Measurements from ENCODE around the gene UCK2. TPM values are rescaled to one million over a fixed set of nuclear protein-coding genes. Genes with fewer than 3 reads are reported as not detected.

Gene UCK2
- total and polyA plus RNA-seq, 5 donors, result 6.9 to 11.3 (median 9.6) TPM

GRCh38 chr1:165855010-165855838, 27.8 kb downstream of the UCK2 start:
- Histone ChIP-seq H3K27me3 (ENCODE audit: control insufficient read depth, insufficient read depth) (no peaks in the 10 kb centered on the region), H3K4me1 (ENCODE audit: control insufficient read depth, insufficient read depth, low read length) (peaks cover 10% of the 10 kb centered on the region), H3K9me3 (ENCODE audit: control insufficient read depth, low read length) (no peaks in the 10 kb centered on the region), H3K27ac (ENCODE audit: low read length) (no peak overlapping the region), H3K4me3 (ENCODE audit: low read length) (no peak overlapping the region)
- ATAC-seq (no peak), DNase-seq (no peak)
- intact Hi-C loops (cut with DNase I), result no loop called here
- WGBS, result 82% methylated on average over 9 of the region's 9 CpGs

- Histone ChIP-seq H3K27ac (ENCODE audit: low read length) (no peak overlapping the region), H3K4me3 (ENCODE audit: low read length) (no peak overlapping the region), H3K9me3 (ENCODE audit: control insufficient read depth, low read length) (no peaks in the 10 kb centered on the region), H3K4me1 (ENCODE audit: control insufficient read depth, insufficient read depth, low read length) (peaks cover 10% of the 10 kb centered on the region), H3K27me3 (ENCODE audit: control insufficient read depth, insufficient read depth) (no peaks in the 10 kb centered on the region)
- intact Hi-C loops (cut with DNase I), result no loop called here
- DNase-seq (no peak), ATAC-seq (no peak)
- WGBS, result 88% methylated on average over 3 of the region's 3 CpGs
Observed at GRCh38 chr1:165856021-165856420, 28.6 kb downstream of the UCK2 start.

- whole genome bisulfite sequencing, result 55% methylated on average over 3 of the region's 3 CpGs
- Histone ChIP-seq H3K27ac (ENCODE audit: low read length) (no peak overlapping the region), H3K4me3 (ENCODE audit: low read length) (no peak overlapping the region), H3K9me3 (ENCODE audit: control insufficient read depth, low read length) (no peaks in the 10 kb centered on the region), H3K27me3 (ENCODE audit: control insufficient read depth, insufficient read depth) (no peaks in the 10 kb centered on the region), H3K4me1 (ENCODE audit: control insufficient read depth, insufficient read depth, low read length) (peaks cover 10% of the 10 kb centered on the region)
- DNase-seq (no peak), ATAC-seq (peak in 1 of 2 donors; percentile 26)
- intact Hi-C loops (cut with DNase I), result no loop called here
Observed at GRCh38 chr1:165856606-165857005, 29.2 kb downstream of the UCK2 start.

GRCh38 chr1:165857046-165857801, 29.8 kb downstream of the UCK2 start:
- H3K4me1 ChIP-seq (ENCODE audit: control insufficient read depth, insufficient read depth, low read length), result peaks cover 10% of the 10 kb centered on the region

GRCh38 chr1:165858364-165858823, 31.0 kb downstream of the UCK2 start:
- intact Hi-C loops (cut with DNase I), result no loop called here
- no peak overlapping the region for H3K27ac ChIP-seq (ENCODE audit: low read length)
- no peaks in the 10 kb centered on the region for H3K9me3 ChIP-seq (ENCODE audit: control insufficient read depth, low read length)
- no peak for DNase-seq
- peak in 1 of 2 donors; percentile 18 for ATAC-seq
- peaks cover 10% of the 10 kb centered on the region for H3K4me1 ChIP-seq (ENCODE audit: control insufficient read depth, insufficient read depth, low read length)
- H3K27me3 ChIP-seq (ENCODE audit: control insufficient read depth, insufficient read depth), result no peaks in the 10 kb centered on the region
- H3K4me3 ChIP-seq (ENCODE audit: low read length), result no peak overlapping the region
- WGBS, result 59% methylated on average over 3 of the region's 3 CpGs

More at GRCh38 chr1:165857046-165857801, 29.8 kb downstream of the UCK2 start:
- WGBS, result 87% methylated on average over 8 of the region's 8 CpGs
- no peaks in the 10 kb centered on the region for H3K9me3 ChIP-seq (ENCODE audit: control insufficient read depth, low read length)
- H3K27ac ChIP-seq (ENCODE audit: low read length), result no peak overlapping the region
- no peak overlapping the region for H3K4me3 ChIP-seq (ENCODE audit: low read length)
- DNase-seq (no peak), ATAC-seq (peak; percentile 43 to 54)
- H3K27me3 ChIP-seq (ENCODE audit: control insufficient read depth, insufficient read depth), result no peaks in the 10 kb centered on the region
- intact Hi-C loops (cut with DNase I), result no loop called here

GRCh38 chr1:165858967-165859845, 31.8 kb downstream of the UCK2 start:
- Histone ChIP-seq H3K9me3 (ENCODE audit: control insufficient read depth, low read length) (no peaks in the 10 kb centered on the region), H3K4me3 (ENCODE audit: low read length) (no peak overlapping the region), H3K27ac (ENCODE audit: low read length) (no peak overlapping the region), H3K27me3 (ENCODE audit: control insufficient read depth, insufficient read depth) (no peaks in the 10 kb centered on the region), H3K4me1 (ENCODE audit: control insufficient read depth, insufficient read depth, low read length) (peaks cover 8% of the 10 kb centered on the region)
- intact Hi-C loops (cut with DNase I), result no loop called here
- 80% methylated on average over 10 of the region's 10 CpGs for WGBS
- no peak for ATAC-seq
- DNase-seq, result no peak

GRCh38 chr1:165860065-165860464, 32.7 kb downstream of the UCK2 start:
- DNase-seq, result no peak
- intact Hi-C loops (cut with DNase I), result no loop called here
- no peak for ATAC-seq
- H3K9me3 ChIP-seq (ENCODE audit: control insufficient read depth, low read length), result no peaks in the 10 kb centered on the region
- H3K27ac ChIP-seq (ENCODE audit: low read length), result no peak overlapping the region
- WGBS, result 99% methylated on average over 2 of the region's 2 CpGs
- peaks cover 7% of the 10 kb centered on the region for H3K4me1 ChIP-seq (ENCODE audit: control insufficient read depth, insufficient read depth, low read length)
- H3K4me3 ChIP-seq (ENCODE audit: low read length), result no peak overlapping the region
- H3K27me3 ChIP-seq (ENCODE audit: control insufficient read depth, insufficient read depth), result no peaks in the 10 kb centered on the region

GRCh38 chr1:165861911-165862310, 34.5 kb downstream of the UCK2 start:
- intact Hi-C loops (cut with DNase I), result no loop called here
- WGBS, result 78% methylated on average over 5 of the region's 5 CpGs
- ATAC-seq, result no peak
- no peak for DNase-seq
- Histone ChIP-seq H3K4me1 (ENCODE audit: control insufficient read depth, insufficient read depth, low read length) (peaks cover 7% of the 10 kb centered on the region), H3K27me3 (ENCODE audit: control insufficient read depth, insufficient read depth) (no peaks in the 10 kb centered on the region), H3K27ac (ENCODE audit: low read length) (no peak overlapping the region), H3K4me3 (ENCODE audit: low read length) (no peak overlapping the region), H3K9me3 (ENCODE audit: control insufficient read depth, low read length) (no peaks in the 10 kb centered on the region)

- DNase-seq (no peak), ATAC-seq (no peak)
- Histone ChIP-seq H3K9me3 (ENCODE audit: control insufficient read depth, low read length) (no peaks in the 10 kb centered on the region), H3K4me3 (ENCODE audit: low read length) (no peak overlapping the region), H3K4me1 (ENCODE audit: control insufficient read depth, insufficient read depth, low read length) (peaks cover 7% of the 10 kb centered on the region), H3K27me3 (ENCODE audit: control insufficient read depth, insufficient read depth) (no peaks in the 10 kb centered on the region), H3K27ac (ENCODE audit: low read length) (no peak overlapping the region)
- intact Hi-C loops (cut with DNase I), result no loop called here
- WGBS, result 57% methylated on average over 5 of the region's 5 CpGs
Observed at GRCh38 chr1:165862448-165862847, 35.0 kb downstream of the UCK2 start.

GRCh38 chr1:165863346-165863745, 35.9 kb downstream of the UCK2 start:
- H3K27me3 ChIP-seq (ENCODE audit: control insufficient read depth, insufficient read depth), result no peaks in the 10 kb centered on the region
- H3K27ac ChIP-seq (ENCODE audit: low read length), result no peak overlapping the region

More at GRCh38 chr1:165863346-165863745, 35.9 kb downstream of the UCK2 start:
- Histone ChIP-seq H3K4me1 (ENCODE audit: control insufficient read depth, insufficient read depth, low read length) (peaks cover 3% of the 10 kb centered on the region), H3K9me3 (ENCODE audit: control insufficient read depth, low read length) (no peaks in the 10 kb centered on the region), H3K4me3 (ENCODE audit: low read length) (no peak overlapping the region)
- intact Hi-C loops (cut with DNase I), result no loop called here
- DNase-seq, result no peak
- WGBS, result 56% methylated on average over 2 of the region's 2 CpGs
- no peak for ATAC-seq

All from right cardiac atrium (tissue), 5 donors.